Measurements from ENCODE around the gene TYRP1.

TYRP1 gene

GRCh38 chr9:12658531-12659209, 34.5 kb upstream of the TYRP1 start:
- Histone ChIP-seq H3K4me1 (ENCODE audit: low read length) (no peaks in the 10 kb centered on the region), H3K9ac (ENCODE audit: low read length) (no peak overlapping the region), H2AFZ (ENCODE audit: low read depth, low read length) (no peak overlapping the region), H3K4me3 (ENCODE audit: low read length) (no peak overlapping the region), H4K20me1 (ENCODE audit: insufficient read depth, low read length) (no peaks in the 10 kb centered on the region), H3K36me3 (replicated peaks; ENCODE audit: low read depth, low read length) (no peaks in the 10 kb centered on the region), H3K27me3 (ENCODE audit: low read depth, low read length) (no peaks in the 10 kb centered on the region), H3K4me2 (ENCODE audit: low read length) (no peak overlapping the region), H3K27ac (ENCODE audit: low read length) (no peak overlapping the region), H3K9me3 (ENCODE audit: insufficient read depth, low read length) (no peaks in the 10 kb centered on the region), H3K79me2 (ENCODE audit: low read length) (no peaks in the 10 kb centered on the region)
- no peak for TF ChIP-seq EZH2phosphoT487 (IDR thresholded peaks at IDR 0.05; ENCODE audit: low read depth)
- TF ChIP-seq CTCF (IDR thresholded peaks at IDR 0.05; ENCODE audit: low read depth, low read length): no peak

GRCh38 chr9:12659220-12659619, 34.0 kb upstream of the TYRP1 start:
- Histone ChIP-seq H2AFZ (ENCODE audit: low read depth, low read length) (no peak overlapping the region), H4K20me1 (ENCODE audit: insufficient read depth, low read length) (no peaks in the 10 kb centered on the region), H3K4me2 (ENCODE audit: low read length) (no peak overlapping the region), H3K79me2 (ENCODE audit: low read length) (no peaks in the 10 kb centered on the region), H3K36me3 (replicated peaks; ENCODE audit: low read depth, low read length) (no peaks in the 10 kb centered on the region), H3K9ac (ENCODE audit: low read length) (no peak overlapping the region), H3K27ac (ENCODE audit: low read length) (no peak overlapping the region), H3K4me1 (ENCODE audit: low read length) (no peaks in the 10 kb centered on the region), H3K9me3 (ENCODE audit: insufficient read depth, low read length) (no peaks in the 10 kb centered on the region), H3K27me3 (ENCODE audit: low read depth, low read length) (no peaks in the 10 kb centered on the region), H3K4me3 (ENCODE audit: low read length) (no peak overlapping the region)
- no peak for TF ChIP-seq CTCF (IDR thresholded peaks at IDR 0.05; ENCODE audit: low read depth, low read length)
- TF ChIP-seq EZH2phosphoT487 (IDR thresholded peaks at IDR 0.05; ENCODE audit: low read depth): no peak

GRCh38 chr9:12666813-12667212, 26.4 kb upstream of the TYRP1 start:
- TF ChIP-seq CTCF (IDR thresholded peaks at IDR 0.05; ENCODE audit: low read depth, low read length) (peak; percentile 46), EZH2phosphoT487 (IDR thresholded peaks at IDR 0.05; ENCODE audit: low read depth) (no peak)
- Histone ChIP-seq H3K9me3 (ENCODE audit: insufficient read depth, low read length) (no peaks in the 10 kb centered on the region), H3K9ac (ENCODE audit: low read length) (no peak overlapping the region)

GRCh38 chr9:12667892-12668291, 25.3 kb upstream of the TYRP1 start:
- H3K9ac ChIP-seq (ENCODE audit: low read length): no peak overlapping the region
- no peak overlapping the region for H2AFZ ChIP-seq (ENCODE audit: low read depth, low read length)
- H3K79me2 ChIP-seq (ENCODE audit: low read length): no peaks in the 10 kb centered on the region
- TF ChIP-seq CTCF (IDR thresholded peaks at IDR 0.05; ENCODE audit: low read depth, low read length) (no peak), EZH2phosphoT487 (IDR thresholded peaks at IDR 0.05; ENCODE audit: low read depth) (no peak)
- H3K9me3 ChIP-seq (ENCODE audit: insufficient read depth, low read length): no peaks in the 10 kb centered on the region
- no peak overlapping the region for H3K4me3 ChIP-seq (ENCODE audit: low read length)
- no peak overlapping the region for H3K4me2 ChIP-seq (ENCODE audit: low read length)
- H4K20me1 ChIP-seq (ENCODE audit: insufficient read depth, low read length): no peaks in the 10 kb centered on the region
- no peaks in the 10 kb centered on the region for H3K36me3 ChIP-seq (replicated peaks; ENCODE audit: low read depth, low read length)
- no peak overlapping the region for H3K27ac ChIP-seq (ENCODE audit: low read length)
- no peaks in the 10 kb centered on the region for H3K4me1 ChIP-seq (ENCODE audit: low read length)
- H3K27me3 ChIP-seq (ENCODE audit: low read depth, low read length): no peaks in the 10 kb centered on the region

More at GRCh38 chr9:12666813-12667212, 26.4 kb upstream of the TYRP1 start:
- no peak overlapping the region for H3K4me3 ChIP-seq (ENCODE audit: low read length)
- H3K27ac ChIP-seq (ENCODE audit: low read length): no peak overlapping the region
- no peaks in the 10 kb centered on the region for H3K27me3 ChIP-seq (ENCODE audit: low read depth, low read length)
- no peaks in the 10 kb centered on the region for H3K36me3 ChIP-seq (replicated peaks; ENCODE audit: low read depth, low read length)
- H3K4me2 ChIP-seq (ENCODE audit: low read length): no peak overlapping the region
- H2AFZ ChIP-seq (ENCODE audit: low read depth, low read length): no peak overlapping the region
- no peaks in the 10 kb centered on the region for H4K20me1 ChIP-seq (ENCODE audit: insufficient read depth, low read length)
- H3K79me2 ChIP-seq (ENCODE audit: low read length): no peaks in the 10 kb centered on the region
- no peaks in the 10 kb centered on the region for H3K4me1 ChIP-seq (ENCODE audit: low read length)

Measured in OCI-LY3 (cell line).